K562 (cell line): ENCODE data around the gene SAMD11. TPM values are rescaled to one million over a fixed set of nuclear protein-coding genes. Genes with fewer than 3 reads are reported as not detected.

Experiments
- BDP1 ChIP-seq: IDR thresholded peaks from 3 replicates; pipeline ENCODE4 v1.6.1; 2011; ENCODE audit not compliant: insufficient read length, insufficient read depth
- CHD7 ChIP-seq: fragments of 200-600 bp; sonication (generic); IDR thresholded peaks from one replicate; pipeline ENCODE4 v1.6.1; 2012; ENCODE audit warnings: mild to moderate bottlenecking, low read depth, low read length, inconsistent platforms
- HINFP ChIP-seq: fragments of 450-650 bp; conservative IDR thresholded peaks from 2 replicates; pipeline ENCODE4 v1.6.1; 2016; ENCODE audit warnings: missing genetic modification characterization, low read depth, mild to moderate bottlenecking, control low read depth, missing compliant biosample characterization
- NCOA2 ChIP-seq, 2 experiments: fragments of 450-650 bp; IDR thresholded peaks; 2 replicates each; pipeline ENCODE4 v1.6.1; 2018; ENCODE audit warnings: mild to moderate bottlenecking in 2 of 2, moderate library complexity in 1 of 2; ENCODE audit not compliant: partially characterized antibody in 2 of 2
- NR1H2 ChIP-seq: sonication (generic); formaldehyde crosslinking; IDR thresholded peaks from 2 replicates; pipeline ENCODE4 v1.4.0; 2020; ENCODE audit warnings: mild to moderate bottlenecking, missing genetic modification reagents
- RBM17 ChIP-seq: fragments of 200-400 bp; formaldehyde crosslinking; IDR thresholded peaks from 2 replicates; pipeline ENCODE4 v1.6.1; 2017; ENCODE audit warnings: low read depth, mild to moderate bottlenecking, low read length, borderline replicate concordance
- ZNF121 ChIP-seq: sonication (generic); formaldehyde crosslinking; conservative IDR thresholded peaks from 2 replicates; pipeline ENCODE4 v1.8.0; 2022; ENCODE audit warnings: missing genetic modification reagents
- ZNF592 ChIP-seq: fragments of 450-650 bp; IDR thresholded peaks from 2 replicates; pipeline ENCODE4 v1.6.1; 2017; ENCODE audit warnings: antibody characterized with exemption, mild to moderate bottlenecking
- polyA plus RNA-seq, 8 experiments: library from polyadenylated mRNA; depleted of rRNA in 4 of 8; stranded (reverse) in 5 of 8; unstranded in 3 of 8; fragments of >200 nt; fragmentation: Nextera tagmentation in 2 of 8; fragmentation: Illumina TruSeq in 1 of 8; extraction: Ambion mirVana in 2 of 8; extraction: Trizol in 1 of 8; gene quantifications; 2 replicates each; pipeline versions ENCODE4 v1.2.1 to v1.2.3, GENCODE V29; 2011 to 2014; ENCODE audit warnings: inconsistent platforms in 1 of 8, missing spikeins in 1 of 8
- total RNA-seq, 7 experiments: library from RNA; depleted of rRNA in 6 of 7; stranded (reverse); fragments of >200 nt in 6 of 7; fragmentation: Illumina TruSeq in 2 of 7; extraction: Trizol in 2 of 7; gene quantifications; 2 replicates each; pipeline versions ENCODE4 v1.2.1 to v1.2.3, GENCODE V29; 2011 to 2021; ENCODE audit warnings: low replicate concordance in 1 of 7

SAMD11 gene
- total and polyA plus RNA-seq, 9 of the 15 experiments (the other 6 are each of a cell fraction or from before 2014, with no cell fraction given), result 0.07 to 0.82 (median 0.11) TPM; not detected in 2

- TF ChIP-seq NCOA2 (IDR thresholded peaks at IDR 0.05; ENCODE audit: partially characterized antibody in 2 of 2) (no peak), NR1H2 (CRISPR knock-in tag) (no peak; the same call in 1 of the 2 replicates), ZNF592 (no peak), HINFP (tag) (no peak), ZNF121 (CRISPR knock-in tag) (no peak), BDP1 (no peak), RBM17 (no peak), CHD7 (no peak)
Observed at GRCh38 chr1:966704-967300, 43.1 kb downstream of the SAMD11 start (continued).
